GM18499 (cell line): ENCODE measurements around the gene SMCHD1.
"Not testable (repeated sequence)": the region's sequence is repeated elsewhere in the genome, so short reads cannot be mapped to it uniquely, and the experiment has no call there.

Experiments used
- ATAC-seq: cut with Tn5 transposase; IDR thresholded peaks from one replicate; pipeline ENCODE4 v1.9.1; 2021; ENCODE audit warnings: moderate number of reproducible peaks; ENCODE audit not compliant: insufficient read depth, unreplicated experiment

SMCHD1 gene

GRCh38 chr18:2809666-2810183 is 154.2 kb downstream of the SMCHD1 start:
- ATAC-seq, result not testable (repeated sequence)

GRCh38 chr18:2811416-2811815 is 155.9 kb downstream of the SMCHD1 start:
- no peak for ATAC-seq

DNA sequence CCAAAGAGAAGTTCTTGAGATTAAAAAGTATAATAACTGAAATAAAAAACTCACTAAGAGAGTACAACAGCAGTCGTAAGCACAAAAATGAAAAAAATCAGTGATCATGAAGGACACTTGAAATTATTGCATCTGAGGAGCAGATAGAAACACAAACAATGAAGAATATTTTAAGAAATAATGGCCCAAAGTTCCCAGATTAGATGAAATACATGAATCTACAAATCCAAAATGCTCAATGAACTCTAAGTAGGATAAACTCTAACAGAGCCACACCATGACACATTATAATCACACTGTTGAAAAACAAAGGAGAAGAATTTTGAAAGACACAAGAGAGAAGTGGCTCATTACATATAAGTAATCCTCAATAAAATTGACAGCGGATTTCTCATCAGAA is 159.4 kb downstream of the SMCHD1 start:
- no peak for ATAC-seq

- ATAC-seq, result no peak
These were observed 162.8 kb downstream of the SMCHD1 start for GRCh38 chr18:2818281-2818680.

DNA sequence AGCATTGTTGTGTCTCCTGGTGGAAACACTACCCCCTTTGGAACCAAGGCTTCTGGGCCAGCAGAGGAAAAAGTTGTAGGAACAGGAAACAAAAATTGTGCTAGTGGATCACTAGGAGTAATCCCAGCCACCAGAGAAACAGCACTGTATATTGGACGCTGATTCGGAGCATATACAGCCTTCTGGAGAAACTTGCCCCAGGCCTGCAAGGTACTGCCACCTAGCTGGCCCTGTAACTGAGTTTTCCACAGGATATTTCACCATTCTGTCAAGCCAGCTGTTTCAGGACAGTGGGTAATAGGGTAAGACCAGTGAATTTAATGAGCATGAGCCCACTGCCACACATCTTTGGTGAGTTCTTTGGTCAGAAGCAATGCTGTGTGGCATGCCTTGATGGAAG is 166.2 kb downstream of the SMCHD1 start:
- ATAC-seq, result no peak

- no peak for ATAC-seq
These were observed 166.8 kb downstream of the SMCHD1 start for GRCh38 chr18:2822213-2822921.

- ATAC-seq, result no peak
These were observed 167.7 kb downstream of the SMCHD1 start for GRCh38 chr18:2823202-2823601.

DNA sequence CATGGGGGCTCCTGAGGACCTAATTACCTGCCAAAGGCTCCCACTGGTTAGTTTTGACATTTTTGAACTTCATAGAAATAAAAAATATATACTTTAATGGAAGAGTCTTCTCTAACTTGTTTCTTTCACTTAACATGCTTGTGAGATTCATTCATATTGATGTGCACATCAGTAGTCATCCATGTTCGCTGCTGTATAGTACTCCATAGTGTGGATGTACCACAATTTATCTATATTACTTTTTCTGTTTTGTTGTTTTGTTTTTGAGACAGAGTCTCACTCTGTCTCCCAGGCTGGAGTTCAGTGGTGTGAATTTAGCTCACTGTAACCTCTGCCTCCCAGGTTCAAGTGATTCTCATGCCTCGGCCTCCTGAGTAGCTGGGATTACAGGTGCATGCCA is 168.4 kb downstream of the SMCHD1 start:
- no peak for ATAC-seq

DNA sequence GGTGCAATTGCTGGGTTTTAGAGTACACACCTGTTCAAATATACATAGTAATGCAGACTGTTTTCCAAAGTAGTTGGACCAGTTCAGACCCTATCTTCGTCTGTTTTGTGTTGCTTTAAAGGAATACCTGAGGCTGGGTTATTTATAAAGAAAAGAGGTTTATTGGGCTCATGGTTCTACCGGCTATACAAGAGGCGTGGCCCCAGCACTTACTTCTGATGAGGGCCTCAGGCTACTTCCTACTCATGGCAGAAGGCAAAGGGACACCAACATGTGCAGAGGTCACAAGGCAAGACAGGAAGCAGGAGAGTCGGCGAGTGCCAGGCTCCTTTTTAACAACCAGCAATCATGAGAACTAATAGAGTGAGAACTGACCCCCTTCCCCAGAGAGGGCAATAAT is 169.3 kb downstream of the SMCHD1 start:
- ATAC-seq, result no peak

GRCh38 chr18:2825613-2826175 is 170.2 kb downstream of the SMCHD1 start:
- ATAC-seq, result no peak

- ATAC-seq, result no peak
These were observed 171.1 kb downstream of the SMCHD1 start for GRCh38 chr18:2826581-2826980.

DNA sequence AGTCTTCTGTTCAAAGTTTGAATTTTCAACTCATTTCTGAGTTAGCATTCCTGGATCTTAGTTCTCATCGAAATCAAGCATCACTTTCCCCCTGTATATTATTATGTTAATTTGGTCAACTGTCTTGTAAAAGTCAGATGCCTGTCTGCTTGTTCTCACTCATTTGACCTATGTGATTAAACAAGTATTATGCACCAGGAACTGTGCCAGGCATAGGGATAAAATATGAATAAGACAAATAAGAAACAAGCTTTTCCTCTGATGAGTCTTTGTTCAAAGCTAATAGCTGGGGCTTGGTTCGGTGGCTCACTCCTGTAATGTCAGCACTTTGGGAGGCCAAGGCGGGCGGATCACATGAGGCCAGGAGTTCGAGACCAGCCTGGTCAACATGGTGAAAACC is 171.5 kb downstream of the SMCHD1 start:
- ATAC-seq, result no peak

DNA sequence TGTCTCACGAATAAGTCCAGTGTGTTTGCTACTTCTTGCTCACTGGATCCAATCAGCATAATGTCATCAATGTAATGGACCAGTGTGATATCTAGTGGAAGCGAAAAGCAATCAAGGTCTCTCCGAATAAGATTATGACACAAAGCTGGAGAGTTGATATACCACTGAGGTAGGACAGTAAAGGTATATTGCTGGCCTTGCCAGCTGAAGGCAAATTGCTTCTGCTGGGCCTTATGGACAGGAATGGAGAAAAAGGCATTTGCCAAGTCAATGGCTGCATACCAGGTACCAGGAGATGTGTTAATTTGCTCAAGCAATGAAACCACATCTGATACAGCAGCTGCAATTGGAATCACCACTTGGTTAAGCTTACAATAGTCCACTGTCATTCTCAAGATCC is 180.6 kb downstream of the SMCHD1 start:
- ATAC-seq, result not testable (repeated sequence)

DNA sequence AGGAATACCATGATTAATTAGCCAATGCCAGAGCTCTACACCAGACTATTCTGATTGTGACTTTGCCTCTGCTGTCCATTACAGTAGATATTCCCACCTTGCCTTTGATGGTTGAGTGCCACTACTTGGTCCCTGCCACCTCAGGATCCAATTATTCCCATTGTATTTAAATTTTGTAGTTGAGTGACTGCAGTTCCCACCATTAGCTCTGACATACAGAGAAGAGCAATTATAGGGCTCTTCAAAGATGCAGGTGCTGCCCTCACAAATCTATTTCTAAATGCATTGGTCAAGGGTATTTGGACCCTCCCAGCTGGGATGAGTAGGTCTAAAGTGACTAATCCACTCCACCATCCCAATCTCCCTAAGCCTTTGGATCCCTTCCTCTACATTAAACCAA is 181.8 kb downstream of the SMCHD1 start:
- ATAC-seq, result not testable (repeated sequence)

GRCh38 chr18:2839202-2839601 is 183.7 kb downstream of the SMCHD1 start:
- no peak for ATAC-seq

DNA sequence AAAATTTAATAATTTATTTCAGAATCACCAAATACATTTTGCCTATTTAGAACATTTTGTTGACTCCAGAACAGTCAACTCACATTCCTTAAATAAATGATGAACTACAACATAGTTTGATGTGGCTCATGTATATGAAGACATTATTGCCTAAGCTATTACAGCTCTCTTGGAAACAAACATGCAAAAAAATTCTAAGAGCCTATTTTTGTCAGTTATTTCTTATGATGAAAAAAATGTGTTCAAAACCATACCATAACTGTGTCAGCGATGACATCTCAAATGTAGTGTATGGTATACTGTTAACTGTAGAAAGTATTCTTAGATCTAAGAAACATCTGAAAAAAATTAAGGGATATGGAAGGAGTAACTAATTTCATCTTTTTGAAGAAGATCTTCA is 185.0 kb downstream of the SMCHD1 start:
- ATAC-seq, result no peak

GRCh38 chr18:2843146-2843545 is 187.6 kb downstream of the SMCHD1 start:
- no peak for ATAC-seq

DNA sequence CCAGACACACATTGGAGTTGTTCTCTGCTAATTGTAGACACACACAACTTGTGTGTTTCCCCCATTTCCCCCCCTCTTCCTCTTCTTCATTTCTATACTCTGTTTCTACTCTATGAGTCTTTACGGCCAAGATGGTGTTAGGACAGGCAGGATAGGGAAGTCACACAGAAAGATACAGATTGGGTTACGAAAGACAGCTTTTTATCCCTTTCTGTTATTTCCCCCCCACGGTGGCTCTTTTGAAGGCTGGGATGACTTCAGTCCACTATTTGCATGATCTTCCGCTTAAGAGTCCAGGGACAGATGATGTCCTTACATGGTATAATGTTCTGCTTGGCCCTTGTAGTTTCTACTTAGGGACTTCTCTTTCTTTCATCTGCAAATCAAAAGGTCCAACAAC is 189.6 kb downstream of the SMCHD1 start:
- ATAC-seq, result no peak

DNA sequence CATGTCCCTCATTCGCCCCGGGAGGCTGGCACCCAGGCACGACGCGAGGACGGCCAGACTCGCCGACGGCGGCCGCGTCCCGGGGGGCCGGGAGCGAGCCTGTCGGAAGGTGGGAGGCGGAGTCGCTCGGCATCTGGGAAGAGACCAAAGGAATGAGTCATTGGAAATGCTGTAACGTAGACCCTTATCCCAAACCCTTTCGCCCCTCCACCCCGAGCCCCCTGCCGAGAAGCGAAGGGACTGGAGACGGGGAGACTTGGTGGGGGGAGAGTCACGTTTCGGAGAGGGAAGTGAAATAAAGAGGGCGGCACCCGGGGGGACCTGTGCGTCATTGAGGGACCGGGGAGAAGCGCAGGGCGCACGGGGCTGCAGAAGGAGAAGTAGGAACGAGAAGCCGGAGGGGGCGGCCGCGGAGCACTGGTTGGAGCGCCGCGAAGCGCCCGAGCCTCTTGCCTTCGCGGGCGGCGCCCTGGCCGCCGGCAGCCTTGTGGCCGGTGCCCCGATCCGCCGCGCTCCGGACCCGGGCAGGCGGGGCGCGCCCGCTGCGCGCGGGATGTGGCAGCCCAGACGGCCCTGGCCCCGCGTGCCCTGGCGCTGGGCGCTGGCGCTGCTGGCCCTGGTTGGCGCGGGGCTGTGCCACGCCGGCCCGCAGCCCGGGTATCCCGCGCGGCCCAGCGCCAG is 191.2 kb downstream of the SMCHD1 start, which contains the start of gene EMILIN2:
EMILIN2 (plus strand) TSS at position 371 of the 681 bp plus-strand sequence; CDS start at position 554, 183 bp downstream.
- ATAC-seq, result no peak

DNA sequence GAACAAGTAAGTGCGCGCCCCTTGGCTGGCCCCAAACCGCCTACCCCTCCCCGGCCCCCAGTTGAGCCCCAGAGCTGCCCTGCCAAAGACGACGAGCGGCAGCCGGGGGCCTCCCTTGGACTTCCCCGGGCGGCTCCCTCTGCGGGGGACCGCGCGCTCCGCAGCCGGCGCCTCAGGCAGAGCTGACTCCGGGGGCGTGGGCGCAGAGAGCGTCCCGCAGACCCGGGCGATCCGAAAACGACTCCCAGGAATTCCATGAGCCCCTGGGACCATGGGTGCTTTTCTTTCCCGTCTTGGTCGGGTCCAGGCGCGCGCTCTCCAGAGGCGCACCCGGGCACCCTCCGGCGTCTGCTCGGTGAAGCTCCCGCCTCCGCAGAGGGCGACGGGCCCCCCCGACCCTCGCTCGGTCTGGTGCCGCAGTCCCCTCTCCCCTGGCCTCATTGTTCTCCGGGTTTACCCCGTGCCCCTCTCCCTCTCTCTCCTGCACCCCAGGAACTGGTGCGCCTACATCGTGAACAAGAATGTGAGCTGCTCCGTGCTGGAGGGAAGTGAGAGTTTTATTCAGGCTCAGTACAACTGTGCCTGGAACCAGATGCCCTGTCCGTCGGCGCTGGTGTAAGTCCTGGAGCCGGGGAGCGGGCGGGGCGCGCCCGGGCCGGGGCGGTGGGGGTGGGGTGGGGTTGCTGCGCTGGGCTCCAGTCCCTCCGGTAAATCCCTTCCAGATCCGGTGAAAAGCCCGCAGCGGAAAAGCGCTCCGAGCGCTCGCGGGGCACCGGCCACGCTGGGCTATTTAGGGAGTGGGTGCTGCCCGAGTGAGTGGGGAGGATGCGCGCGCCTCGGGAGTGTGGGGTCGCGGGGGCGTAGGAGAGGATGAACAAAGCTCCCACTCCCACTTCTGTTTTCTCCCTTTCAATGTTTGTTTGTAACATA is 192.1 kb downstream of the SMCHD1 start:
- no peak for ATAC-seq
